ENCODE results near the gene HSPA1A. TPM values are rescaled to one million over a fixed set of nuclear protein-coding genes. Genes with fewer than 3 reads are reported as not detected.

Gene HSPA1A
- total RNA-seq, 2 experiments from 2014 or later, result 0.22 to 2.2 TPM

DNA sequence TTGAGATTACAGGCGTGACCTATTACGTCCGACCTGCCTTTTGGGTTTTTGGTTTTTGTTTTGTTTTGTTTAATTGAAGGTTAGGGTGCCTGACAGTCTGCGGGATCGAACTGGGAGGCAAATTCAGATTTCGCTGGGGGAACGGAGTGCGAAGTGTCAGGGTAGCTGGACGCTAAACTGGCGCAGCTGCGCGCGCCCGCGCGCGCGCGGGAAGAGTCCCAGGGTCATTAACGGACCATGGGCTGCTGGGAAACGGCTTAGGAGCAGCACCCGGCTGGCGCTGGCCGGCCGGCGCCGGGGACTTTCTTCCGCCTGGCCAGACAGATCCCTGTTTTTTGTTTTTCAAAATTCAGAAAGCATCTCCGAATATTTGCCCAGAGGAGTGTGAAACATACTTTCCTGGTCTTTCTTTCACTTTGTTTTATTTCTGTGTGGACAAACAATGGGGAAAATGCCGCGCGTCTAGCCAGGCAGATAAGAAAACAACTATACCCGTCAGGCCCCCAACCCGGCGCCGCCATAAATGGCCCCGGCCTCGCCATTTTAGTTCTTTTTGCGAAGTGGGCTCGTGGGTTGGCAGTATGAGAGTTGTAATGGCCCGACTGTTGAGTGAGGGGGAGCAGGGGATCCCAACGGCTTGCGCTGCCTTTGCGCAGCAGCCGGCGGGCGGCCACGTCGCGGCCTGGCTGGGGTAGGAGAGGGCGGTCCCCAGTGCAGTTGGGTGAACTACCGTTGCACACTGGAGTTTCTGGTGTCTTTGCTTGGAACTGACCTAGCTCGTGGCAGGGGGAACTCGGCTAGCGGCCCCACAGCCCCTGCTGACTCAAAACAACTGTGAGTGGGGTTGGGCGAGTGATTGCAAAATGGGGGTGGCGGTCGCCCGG is 19.3 kb downstream of the HSPA1A start:
- intact Hi-C loops (cut with micrococcal nuclease; ENCODE audit: unreplicated experiment), result loop anchor here (1.0 to 10.0 kb wide), 5 partner anchors 29 to 340 kb away; partner anchors contain the start of genes GPANK1, MICB, NELFE and SKIC2
- POLR2A ChIA-PET, result interaction anchor here (0.6 to 1.4 kb wide), 3 partner anchors 97 to 304 kb away, joined by 3 to 7 read pairs (median 4); no protein-coding TSS in a partner anchor
- BruUV-seq (replicated peaks), result no TSS peak
- H3K9me2 ChIP-seq (ENCODE audit: insufficient read depth, low read length), result no peaks in the 10 kb centered on the region
- H3K4me2 ChIP-seq (ENCODE audit: low read length), result peak overlapping the region; percentile 96
- H3K27ac ChIP-seq (ENCODE audit: low read depth, low read length, poor library complexity, severe bottlenecking), result peak overlapping the region; percentile 95
- H3K4me3 ChIP-seq (ENCODE audit: low read depth, low read length, poor library complexity, severe bottlenecking), result peak overlapping the region; percentile 99
- peaks cover 49% of the 10 kb centered on the region for H3K36me3 ChIP-seq (ENCODE audit: insufficient read depth, low read length)
- peaks cover 59% of the 10 kb centered on the region for H3K4me1 ChIP-seq (ENCODE audit: insufficient read depth, low read length, poor library complexity, severe bottlenecking)
- CTCF ChIA-PET (ENCODE audit: unreplicated experiment), result interaction anchor here (0.6 to 0.7 kb wide), 2 partner anchors 28 to 120 kb away, joined by 3 to 7 read pairs; partner anchors contain the start of gene LSM2
- H3K9me3 ChIP-seq (ENCODE audit: low read length), result no peaks in the 10 kb centered on the region
- DNase-seq (ENCODE audit: low spot score), result peak; percentile 91
- H4K20me1 ChIP-seq (ENCODE audit: insufficient read depth, low read length), result peaks cover 37% of the 10 kb centered on the region
- peak overlapping the region; percentile 16; the same call in 1 of the 2 replicates for H2AFZ ChIP-seq (ENCODE audit: low read length)
- peaks cover 94% of the 10 kb centered on the region for H3K79me2 ChIP-seq (ENCODE audit: insufficient read depth, low read depth, low read length)
- TF ChIP-seq EZH2phosphoT487 (IDR thresholded peaks at IDR 0.05; ENCODE audit: borderline replicate concordance, low read depth, low read length), result no peak
- TF ChIP-seq, protein P1, sequence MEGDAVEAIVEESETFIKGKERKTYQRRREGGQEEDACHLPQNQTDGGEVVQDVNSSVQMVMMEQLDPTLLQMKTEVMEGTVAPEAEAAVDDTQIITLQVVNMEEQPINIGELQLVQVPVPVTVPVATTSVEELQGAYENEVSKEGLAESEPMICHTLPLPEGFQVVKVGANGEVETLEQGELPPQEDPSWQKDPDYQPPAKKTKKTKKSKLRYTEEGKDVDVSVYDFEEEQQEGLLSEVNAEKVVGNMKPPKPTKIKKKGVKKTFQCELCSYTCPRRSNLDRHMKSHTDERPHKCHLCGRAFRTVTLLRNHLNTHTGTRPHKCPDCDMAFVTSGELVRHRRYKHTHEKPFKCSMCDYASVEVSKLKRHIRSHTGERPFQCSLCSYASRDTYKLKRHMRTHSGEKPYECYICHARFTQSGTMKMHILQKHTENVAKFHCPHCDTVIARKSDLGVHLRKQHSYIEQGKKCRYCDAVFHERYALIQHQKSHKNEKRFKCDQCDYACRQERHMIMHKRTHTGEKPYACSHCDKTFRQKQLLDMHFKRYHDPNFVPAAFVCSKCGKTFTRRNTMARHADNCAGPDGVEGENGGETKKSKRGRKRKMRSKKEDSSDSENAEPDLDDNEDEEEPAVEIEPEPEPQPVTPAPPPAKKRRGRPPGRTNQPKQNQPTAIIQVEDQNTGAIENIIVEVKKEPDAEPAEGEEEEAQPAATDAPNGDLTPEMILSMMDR (conservative IDR thresholded peaks at IDR 0.05; ENCODE audit: low read length), result no peak

- H3K4me2 ChIP-seq (ENCODE audit: low read length), result peak overlapping the region; percentile 96
- H3K79me2 ChIP-seq (ENCODE audit: insufficient read depth, low read depth, low read length), result peaks cover 80% of the 10 kb centered on the region
- CTCF ChIA-PET (ENCODE audit: unreplicated experiment), result no interaction called here
- H3K27ac ChIP-seq (ENCODE audit: low read depth, low read length, poor library complexity, severe bottlenecking), result peak overlapping the region; percentile 95
- H3K4me3 ChIP-seq (ENCODE audit: low read depth, low read length, poor library complexity, severe bottlenecking), result peak overlapping the region; percentile 99
- no TSS peak for BruUV-seq (replicated peaks)
- no peak overlapping the region for H2AFZ ChIP-seq (ENCODE audit: low read length)
- H3K9me3 ChIP-seq (ENCODE audit: low read length), result no peaks in the 10 kb centered on the region
- DNase-seq (ENCODE audit: low spot score), result peak; percentile 39
- H4K20me1 ChIP-seq (ENCODE audit: insufficient read depth, low read length), result peaks cover 39% of the 10 kb centered on the region
- peaks cover 63% of the 10 kb centered on the region for H3K36me3 ChIP-seq (ENCODE audit: insufficient read depth, low read length)
- POLR2A ChIA-PET, result interaction anchor here (1.1 kb wide), 1 partner anchor 304 kb away, joined by 6 read pairs; no protein-coding TSS in a partner anchor
- TF ChIP-seq, protein P1 (conservative IDR thresholded peaks at IDR 0.05; ENCODE audit: low read length), result no peak
- no peak for TF ChIP-seq EZH2phosphoT487 (IDR thresholded peaks at IDR 0.05; ENCODE audit: borderline replicate concordance, low read depth, low read length)
- peaks cover 60% of the 10 kb centered on the region for H3K4me1 ChIP-seq (ENCODE audit: insufficient read depth, low read length, poor library complexity, severe bottlenecking)
- no peaks in the 10 kb centered on the region for H3K9me2 ChIP-seq (ENCODE audit: insufficient read depth, low read length)
- intact Hi-C loops (cut with micrococcal nuclease; ENCODE audit: unreplicated experiment), result loop anchor here (10.0 kb wide), 1 partner anchor 341 kb away; the partner anchor contains the start of gene MICB
Measured at GRCh38 chr6:31836047-31836473, 20.7 kb downstream of the HSPA1A start.

Measured in OCI-LY7 (cell line).